ENCODE results near the gene CAMK4. TPM values are rescaled to one million over a fixed set of nuclear protein-coding genes. Genes with fewer than 3 reads are reported as not detected.
"Not testable (repeated sequence)": the region's sequence is repeated elsewhere in the genome, so short reads cannot be mapped to it uniquely, and the experiment has no call there.

CAMK4 gene
- total RNA-seq, 1 experiment from 2014 or later = 10.6 TPM

DNA sequence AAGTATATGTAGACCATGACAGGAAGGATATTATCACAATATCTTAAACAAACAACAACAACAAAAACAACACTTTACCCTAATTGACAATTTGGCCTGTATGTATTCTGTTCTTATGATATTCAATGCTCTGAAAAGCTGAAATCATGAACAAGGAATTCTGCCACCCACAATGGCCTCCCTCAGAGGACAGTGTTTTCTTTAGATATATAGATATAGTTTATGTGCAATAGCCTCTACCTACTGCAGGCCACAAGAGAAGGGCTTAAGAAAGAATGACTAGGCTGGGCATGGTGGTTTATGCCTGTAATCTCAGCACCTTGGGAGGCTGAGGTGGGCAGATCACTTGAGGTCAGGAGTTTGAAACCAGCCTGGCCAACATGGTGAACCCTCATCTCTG is 183.4 kb downstream of the CAMK4 start:
- Mint-ChIP-seq H3K27me3 (ENCODE audit: low read depth) (no peaks in the 10 kb centered on the region), H3K9me3 (peaks cover 36% of the 10 kb centered on the region), H3K27ac (no peak overlapping the region), H3K36me3 (peaks cover 27% of the 10 kb centered on the region), H3K4me3 (no peak overlapping the region), H3K4me1 (no peaks in the 10 kb centered on the region)
- ChIA-PET POLR2A (no interaction called here), CTCF (no interaction called here)
- ATAC-seq (no peak), DNase-seq (ENCODE audit: low spot score) (no peak)
- TF ChIP-seq IRF1 (CRISPR knock-in tag; IDR thresholded peaks at IDR 0.05) (no peak), NFE2L1 (CRISPR knock-in tag; IDR thresholded peaks at IDR 0.05) (no peak), ATF1 (CRISPR knock-in tag; IDR thresholded peaks at IDR 0.05) (no peak), ESRRA (CRISPR knock-in tag; IDR thresholded peaks at IDR 0.05; ENCODE audit: borderline replicate concordance) (no peak)

GRCh38 chr5:111408817-111409216 is 184.6 kb downstream of the CAMK4 start:
- H3K9me3 Mint-ChIP-seq = peaks cover 32% of the 10 kb centered on the region
- no peaks in the 10 kb centered on the region for H3K27me3 Mint-ChIP-seq (ENCODE audit: low read depth)
- peaks cover 25% of the 10 kb centered on the region for H3K36me3 Mint-ChIP-seq
- POLR2A ChIA-PET = no interaction called here
- ATAC-seq (no peak), DNase-seq (ENCODE audit: low spot score) (no peak)
- H3K4me3 Mint-ChIP-seq = no peak overlapping the region
- no peak overlapping the region for H3K27ac Mint-ChIP-seq
- CTCF ChIA-PET = no interaction called here
- TF ChIP-seq, protein P1, sequence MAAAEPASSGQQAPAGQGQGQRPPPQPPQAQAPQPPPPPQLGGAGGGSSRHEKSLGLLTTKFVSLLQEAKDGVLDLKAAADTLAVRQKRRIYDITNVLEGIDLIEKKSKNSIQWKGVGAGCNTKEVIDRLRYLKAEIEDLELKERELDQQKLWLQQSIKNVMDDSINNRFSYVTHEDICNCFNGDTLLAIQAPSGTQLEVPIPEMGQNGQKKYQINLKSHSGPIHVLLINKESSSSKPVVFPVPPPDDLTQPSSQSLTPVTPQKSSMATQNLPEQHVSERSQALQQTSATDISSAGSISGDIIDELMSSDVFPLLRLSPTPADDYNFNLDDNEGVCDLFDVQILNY (CRISPR knock-in tag; IDR thresholded peaks at IDR 0.05) = no peak
- TF ChIP-seq ZBTB21 (CRISPR knock-in tag; IDR thresholded peaks at IDR 0.05; ENCODE audit: borderline replicate concordance) = no peak
- no peak for TF ChIP-seq IRF1 (CRISPR knock-in tag; IDR thresholded peaks at IDR 0.05)
- no peak for TF ChIP-seq CREM (CRISPR knock-in tag; IDR thresholded peaks at IDR 0.05)
- TF ChIP-seq SOX15 (CRISPR knock-in tag; IDR thresholded peaks at IDR 0.05) = no peak
- H3K4me1 Mint-ChIP-seq = no peaks in the 10 kb centered on the region

DNA sequence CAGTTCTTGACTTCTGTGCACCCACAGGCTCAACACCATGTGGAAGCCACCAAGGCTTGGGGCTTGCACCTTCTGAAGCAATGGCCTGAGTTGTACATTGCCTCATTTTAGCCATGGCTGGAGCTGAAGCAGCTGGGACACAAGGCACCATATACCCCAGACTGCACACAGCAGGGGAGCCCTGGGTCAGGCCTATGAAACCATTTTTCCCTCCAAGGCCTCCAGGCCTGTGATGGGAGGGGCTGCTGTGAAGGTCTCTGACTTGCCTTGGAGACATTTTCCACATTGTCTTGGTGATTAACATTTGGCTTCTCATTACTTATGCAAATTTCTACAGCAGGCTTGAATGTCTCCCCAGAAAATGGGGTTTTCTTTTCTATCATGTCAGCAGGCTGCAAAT is 185.1 kb downstream of the CAMK4 start:
- H3K4me3 Mint-ChIP-seq; H3K27me3 Mint-ChIP-seq (ENCODE audit: low read depth); CTCF ChIA-PET; H3K27ac Mint-ChIP-seq; H3K4me1 Mint-ChIP-seq; ATAC-seq; POLR2A ChIA-PET; DNase-seq (ENCODE audit: low spot score): not testable (repeated sequence)
- Mint-ChIP-seq H3K36me3 (peaks cover 25% of the 10 kb centered on the region), H3K9me3 (peaks cover 32% of the 10 kb centered on the region)

DNA sequence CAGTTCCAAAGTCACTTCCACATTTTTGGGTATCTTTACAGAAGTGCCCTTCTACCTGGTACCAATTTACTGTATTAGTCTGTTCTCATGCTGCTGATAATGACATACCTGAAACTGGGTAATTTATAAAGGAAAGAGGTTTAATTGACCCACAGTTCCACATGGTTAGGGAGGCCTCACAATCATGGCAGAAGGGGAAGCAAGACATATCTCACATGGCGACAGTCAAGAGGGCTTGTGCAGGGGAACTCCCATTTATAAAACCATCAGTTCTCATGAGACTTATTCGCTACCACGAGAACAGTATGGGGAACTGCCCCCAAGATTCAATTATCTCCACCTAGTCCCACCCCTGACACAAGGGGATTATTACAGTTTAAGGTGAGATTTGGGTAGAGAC is 185.9 kb downstream of the CAMK4 start:
- H3K4me3 Mint-ChIP-seq; POLR2A ChIA-PET; DNase-seq (ENCODE audit: low spot score): not testable (repeated sequence)

DNA sequence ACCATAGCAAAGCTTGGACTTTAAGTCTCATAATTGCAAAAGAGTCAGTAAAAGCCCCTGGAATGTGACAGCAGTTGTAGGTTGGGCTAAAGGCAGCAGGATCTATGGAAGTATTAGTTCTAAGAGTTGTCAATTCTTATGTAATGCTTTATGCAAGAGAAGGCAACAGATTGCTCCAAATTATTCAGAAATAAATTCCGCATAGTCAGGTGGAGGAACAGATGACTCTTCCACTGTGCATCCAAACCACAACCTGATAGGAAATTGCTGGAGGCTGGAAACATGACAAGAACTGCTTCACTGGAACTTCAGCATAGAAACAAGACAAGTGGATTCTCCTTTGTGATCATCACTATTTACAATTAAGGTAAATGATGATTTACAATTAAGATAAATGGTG is 187.1 kb downstream of the CAMK4 start:
- POLR2A ChIA-PET = no interaction called here
- peaks cover 25% of the 10 kb centered on the region for H3K36me3 Mint-ChIP-seq
- H3K4me1 Mint-ChIP-seq = no peaks in the 10 kb centered on the region
- H3K9me3 Mint-ChIP-seq = peaks cover 28% of the 10 kb centered on the region
- DNase-seq (ENCODE audit: low spot score) (no peak), ATAC-seq (no peak)
- CTCF ChIA-PET = no interaction called here
- no peak overlapping the region for H3K4me3 Mint-ChIP-seq
- H3K27me3 Mint-ChIP-seq (ENCODE audit: low read depth) = no peaks in the 10 kb centered on the region
- no peak overlapping the region for H3K27ac Mint-ChIP-seq
- TF ChIP-seq OVOL2 (CRISPR knock-in tag; IDR thresholded peaks at IDR 0.05; ENCODE audit: borderline replicate concordance) (no peak), HMGXB4 (CRISPR knock-in tag; IDR thresholded peaks at IDR 0.05) (no peak), ATF1 (CRISPR knock-in tag; IDR thresholded peaks at IDR 0.05) (no peak), PREB (CRISPR knock-in tag; IDR thresholded peaks at IDR 0.05; ENCODE audit: borderline replicate concordance) (no peak), FOXK1 (CRISPR knock-in tag; IDR thresholded peaks at IDR 0.05) (no peak), AR (CRISPR knock-in tag; IDR thresholded peaks at IDR 0.05) (no peak), TEAD4 (CRISPR knock-in tag; IDR thresholded peaks at IDR 0.05) (no peak), ZNF263 (CRISPR knock-in tag; IDR thresholded peaks at IDR 0.05; ENCODE audit: low read depth) (no peak), SMAD4 (CRISPR knock-in tag; IDR thresholded peaks at IDR 0.05) (no peak)
- TF ChIP-seq, protein P2, sequence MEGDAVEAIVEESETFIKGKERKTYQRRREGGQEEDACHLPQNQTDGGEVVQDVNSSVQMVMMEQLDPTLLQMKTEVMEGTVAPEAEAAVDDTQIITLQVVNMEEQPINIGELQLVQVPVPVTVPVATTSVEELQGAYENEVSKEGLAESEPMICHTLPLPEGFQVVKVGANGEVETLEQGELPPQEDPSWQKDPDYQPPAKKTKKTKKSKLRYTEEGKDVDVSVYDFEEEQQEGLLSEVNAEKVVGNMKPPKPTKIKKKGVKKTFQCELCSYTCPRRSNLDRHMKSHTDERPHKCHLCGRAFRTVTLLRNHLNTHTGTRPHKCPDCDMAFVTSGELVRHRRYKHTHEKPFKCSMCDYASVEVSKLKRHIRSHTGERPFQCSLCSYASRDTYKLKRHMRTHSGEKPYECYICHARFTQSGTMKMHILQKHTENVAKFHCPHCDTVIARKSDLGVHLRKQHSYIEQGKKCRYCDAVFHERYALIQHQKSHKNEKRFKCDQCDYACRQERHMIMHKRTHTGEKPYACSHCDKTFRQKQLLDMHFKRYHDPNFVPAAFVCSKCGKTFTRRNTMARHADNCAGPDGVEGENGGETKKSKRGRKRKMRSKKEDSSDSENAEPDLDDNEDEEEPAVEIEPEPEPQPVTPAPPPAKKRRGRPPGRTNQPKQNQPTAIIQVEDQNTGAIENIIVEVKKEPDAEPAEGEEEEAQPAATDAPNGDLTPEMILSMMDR (IDR thresholded peaks at IDR 0.05) = no peak

More for the DNA sequence above, 185.9 kb downstream of the CAMK4 start:
- H3K27me3 Mint-ChIP-seq (ENCODE audit: low read depth); ATAC-seq; H3K4me1 Mint-ChIP-seq; H3K27ac Mint-ChIP-seq; CTCF ChIA-PET: not testable (repeated sequence)
- peaks cover 25% of the 10 kb centered on the region for H3K36me3 Mint-ChIP-seq
- peaks cover 28% of the 10 kb centered on the region for H3K9me3 Mint-ChIP-seq
